ENCODE data around the gene TPK1.
"Not testable (repeated sequence)": the region's sequence is repeated elsewhere in the genome, so short reads cannot be mapped to it uniquely, and the experiment has no call there.

Gene TPK1

DNA sequence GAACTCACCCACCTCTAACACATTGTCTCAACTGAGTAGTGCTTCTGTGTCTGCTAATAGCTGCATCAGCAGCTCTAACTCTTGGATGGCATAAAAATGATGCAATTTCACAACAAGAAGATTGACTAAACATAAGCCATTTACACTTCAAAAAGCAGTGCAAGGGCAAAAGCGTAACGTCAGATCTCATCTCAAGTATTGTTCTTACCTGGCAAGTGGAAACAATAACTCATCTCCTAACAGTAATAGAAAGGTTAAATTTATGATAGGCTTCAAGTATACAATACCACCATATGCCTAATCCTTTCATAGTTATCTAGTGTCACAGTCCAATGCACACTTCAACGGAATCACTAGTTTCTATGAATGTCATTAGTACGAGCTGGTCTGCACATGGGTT is 14.8 kb downstream of the TPK1 start:
- DNase-seq: no peak

DNA sequence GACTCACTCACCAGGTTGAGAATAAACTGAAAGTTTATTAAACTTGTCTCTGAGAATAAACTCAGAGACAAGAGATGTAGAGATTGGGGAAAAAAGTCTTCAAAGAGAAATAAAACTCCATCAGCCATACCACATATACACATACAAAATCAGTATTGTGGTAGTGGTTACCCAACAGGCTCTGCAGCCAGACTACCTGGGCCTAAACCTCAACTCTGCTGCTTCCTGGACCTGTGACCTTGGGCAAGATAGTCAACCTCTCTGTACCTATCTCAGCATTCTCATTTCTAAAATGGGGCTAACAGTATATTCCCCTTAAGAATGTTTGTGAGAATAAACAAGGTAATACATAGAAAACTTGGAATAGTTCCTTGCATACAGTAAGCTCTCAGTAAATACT is 15.3 kb downstream of the TPK1 start:
- DNase-seq: no peak

DNA sequence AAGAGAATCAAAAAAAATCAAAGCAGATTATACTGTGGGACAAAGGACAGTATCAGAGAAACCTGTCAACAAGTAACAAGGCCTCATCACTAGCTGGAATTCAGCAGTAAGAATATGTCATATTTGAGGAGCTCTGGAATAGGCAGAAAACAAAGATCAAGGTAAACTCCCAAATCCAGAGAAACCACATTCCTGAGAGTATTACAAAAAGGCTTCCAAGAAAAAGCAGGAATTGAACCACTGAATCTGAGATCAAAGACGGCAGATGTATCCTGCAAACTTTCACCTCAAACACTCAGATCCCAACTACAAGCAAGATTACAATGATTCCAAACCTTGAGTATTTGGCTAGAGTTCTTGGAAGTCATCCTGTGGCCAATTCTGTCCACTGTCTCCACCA is 16.3 kb downstream of the TPK1 start:
- DNase-seq: no peak

DNA sequence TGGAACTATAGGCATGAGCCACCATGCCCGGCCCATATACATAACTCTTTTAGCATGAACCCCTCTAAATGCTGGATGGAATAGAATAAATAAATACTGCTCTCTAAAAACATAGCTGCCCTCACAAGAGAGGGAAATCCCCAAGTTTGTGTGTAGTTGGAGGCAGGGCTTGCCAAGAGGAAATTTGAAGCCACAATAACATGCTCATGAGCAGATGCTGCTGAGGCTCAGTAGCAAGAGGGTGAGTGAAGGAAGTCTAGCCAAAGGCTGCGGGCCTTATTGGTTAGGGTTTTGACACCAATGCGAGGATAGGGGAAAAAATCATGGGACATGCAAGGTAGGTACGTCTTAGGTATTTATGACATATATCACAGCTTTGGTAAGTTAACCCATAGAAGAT is 17.3 kb downstream of the TPK1 start:
- DNase-seq: no peak

DNA sequence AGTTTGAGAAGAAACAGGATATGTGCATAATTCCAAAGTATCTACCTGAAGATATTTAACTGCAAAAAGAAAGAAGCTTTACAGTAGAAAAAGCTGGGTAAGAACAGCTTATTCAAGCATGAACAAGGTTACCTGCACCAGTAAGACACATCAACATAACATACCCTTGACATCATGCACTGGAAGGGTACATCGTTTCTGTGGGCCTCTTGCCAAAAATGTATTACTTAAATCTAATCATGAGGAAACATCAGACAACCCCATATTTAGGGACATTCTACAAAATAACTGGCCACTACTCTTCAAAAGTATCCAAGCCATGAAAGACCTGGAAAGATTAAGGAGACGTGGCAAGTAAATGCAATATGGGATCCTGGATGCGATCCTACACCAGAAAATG is 18.9 kb downstream of the TPK1 start:
- DNase-seq: no peak

DNA sequence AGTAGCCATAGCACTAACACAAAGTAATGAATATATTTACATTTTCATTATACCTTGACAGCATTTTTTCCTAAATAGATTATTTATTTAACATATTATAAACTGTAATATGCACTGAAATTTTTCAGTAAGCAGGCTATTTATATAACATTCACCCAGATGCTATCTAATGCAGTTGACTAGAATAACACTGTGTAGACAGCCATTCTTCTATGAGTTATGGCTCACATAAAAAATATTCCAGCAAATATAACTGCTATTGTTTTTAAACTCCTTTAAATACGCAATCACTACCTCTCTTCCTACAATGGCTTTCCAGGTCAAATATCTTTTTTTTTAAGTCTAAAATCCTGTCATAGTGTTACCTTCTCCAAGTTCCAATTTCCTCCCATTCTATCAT is 21.6 kb downstream of the TPK1 start:
- no peak for DNase-seq

DNA sequence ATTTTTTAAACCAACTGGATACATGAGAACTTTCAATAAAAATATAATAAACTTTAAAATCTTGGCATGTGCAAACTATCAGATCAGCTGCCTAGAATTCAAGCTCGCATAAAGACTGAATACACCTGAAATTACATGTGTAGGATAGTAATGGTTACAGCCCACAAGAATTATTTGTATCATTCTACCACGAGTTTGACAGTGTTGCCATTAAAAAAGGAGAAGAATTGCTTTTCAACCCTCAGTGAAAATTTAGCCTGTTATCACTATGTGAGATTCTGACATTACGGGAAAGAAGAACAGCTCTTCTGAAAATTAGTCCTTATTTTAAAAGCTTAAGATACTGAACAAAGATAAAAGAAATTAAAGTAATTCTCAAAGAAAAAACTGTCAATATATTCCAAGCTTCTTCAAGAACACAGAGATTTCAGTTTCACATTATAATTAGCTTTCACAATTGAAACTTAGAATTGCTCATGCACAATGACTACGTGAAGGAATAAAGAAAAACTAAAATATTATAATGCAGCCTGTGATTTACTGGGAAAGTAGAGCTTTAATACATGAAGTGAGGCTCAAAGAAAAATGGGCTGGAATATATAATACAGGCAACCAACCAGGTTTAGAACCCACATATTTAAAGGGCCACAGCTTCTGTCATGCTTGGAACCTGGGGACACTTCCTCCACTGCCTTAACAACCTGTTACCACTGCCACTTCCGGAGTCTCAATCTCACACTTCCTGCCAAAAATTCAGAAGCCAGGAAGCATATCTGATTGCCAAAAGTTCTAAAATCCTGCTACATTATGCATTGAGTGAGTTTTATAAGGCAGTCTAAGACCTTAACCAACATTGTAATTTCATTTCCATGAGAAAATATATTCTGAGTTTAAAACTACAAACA is 23.2 kb downstream of the TPK1 start:
- no peak for DNase-seq

DNA sequence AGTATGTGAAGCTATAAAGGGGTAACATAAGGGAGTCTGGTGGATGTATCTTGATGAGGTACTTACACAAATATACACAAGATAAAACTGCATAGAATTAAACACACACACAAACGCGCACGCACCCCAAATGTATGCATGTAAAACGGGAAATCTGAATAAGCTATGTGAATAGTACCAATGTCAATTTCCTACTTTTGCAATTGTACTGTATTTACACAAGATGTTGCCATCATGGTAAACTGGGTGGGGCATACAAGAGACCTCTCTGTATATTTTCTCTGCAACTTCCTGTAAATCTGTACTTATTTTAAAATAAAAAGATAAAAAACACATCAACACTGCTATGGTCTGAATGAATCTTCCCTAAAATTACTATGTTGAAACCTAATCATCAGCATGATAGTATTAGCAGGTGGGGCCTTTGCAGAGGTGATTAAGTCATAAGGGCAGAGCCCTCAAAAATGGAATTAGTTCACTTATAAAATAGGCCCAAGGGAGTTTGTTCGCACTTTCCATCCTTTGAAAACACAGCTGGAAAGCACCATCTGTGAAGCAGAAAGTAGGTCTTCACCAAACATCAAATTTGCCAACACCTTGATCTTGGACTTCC is 30.1 kb downstream of the TPK1 start:
- no peak for DNase-seq

DNA sequence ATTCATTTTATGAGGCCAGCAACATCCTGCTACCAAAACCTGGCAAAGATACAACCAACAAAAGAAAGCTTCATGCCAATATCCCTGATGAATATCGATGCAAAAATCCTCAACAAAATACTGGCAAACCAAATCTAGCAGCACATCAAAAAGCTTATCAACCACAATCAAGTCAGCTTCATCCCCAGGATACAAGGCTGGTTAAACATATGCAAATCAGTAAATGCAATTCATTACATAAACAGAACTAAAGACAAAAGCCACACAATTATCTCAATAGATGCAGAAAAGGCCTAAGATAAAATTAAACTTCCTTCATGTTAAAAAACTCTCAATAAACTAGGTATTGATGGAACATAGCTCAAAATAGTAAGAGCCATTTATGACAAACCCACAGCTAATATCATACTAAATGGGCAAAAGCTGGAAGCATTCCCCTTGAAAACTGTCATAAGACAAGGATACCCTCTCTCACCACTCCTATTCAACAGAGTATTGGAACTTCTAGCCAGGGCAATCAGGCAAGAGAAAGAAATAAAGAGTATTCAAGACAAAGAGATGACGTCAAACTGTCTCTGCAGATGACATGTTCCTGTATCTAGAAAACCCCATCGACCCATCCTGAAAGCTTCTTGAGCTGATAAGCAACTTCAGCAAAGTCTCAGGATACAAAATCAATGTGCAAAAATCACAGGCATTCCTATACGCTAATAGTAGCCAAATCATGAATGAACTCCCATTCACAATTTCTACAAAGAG is 35.0 kb downstream of the TPK1 start:
- not testable (repeated sequence) for DNase-seq

DNA sequence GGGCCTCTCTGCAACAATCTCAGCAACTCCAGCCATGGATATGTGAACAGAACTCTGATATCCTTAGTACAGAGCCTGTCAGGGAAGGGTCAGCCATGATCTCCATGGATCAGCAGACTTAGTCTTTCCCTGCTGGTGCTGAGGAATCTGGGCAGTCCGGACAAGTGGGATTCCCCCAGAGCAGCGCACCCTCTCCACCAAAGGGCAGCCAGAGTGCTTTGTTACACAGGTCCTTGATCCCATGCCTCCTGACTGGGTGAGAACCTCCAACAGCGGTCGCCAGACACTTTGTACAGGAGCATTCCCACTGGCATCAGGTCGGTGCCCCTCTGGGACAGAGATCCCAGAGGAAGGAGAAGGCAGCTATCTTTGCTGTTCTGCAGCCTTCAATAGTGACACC is 38.9 kb downstream of the TPK1 start:
- DNase-seq: no peak

DNA sequence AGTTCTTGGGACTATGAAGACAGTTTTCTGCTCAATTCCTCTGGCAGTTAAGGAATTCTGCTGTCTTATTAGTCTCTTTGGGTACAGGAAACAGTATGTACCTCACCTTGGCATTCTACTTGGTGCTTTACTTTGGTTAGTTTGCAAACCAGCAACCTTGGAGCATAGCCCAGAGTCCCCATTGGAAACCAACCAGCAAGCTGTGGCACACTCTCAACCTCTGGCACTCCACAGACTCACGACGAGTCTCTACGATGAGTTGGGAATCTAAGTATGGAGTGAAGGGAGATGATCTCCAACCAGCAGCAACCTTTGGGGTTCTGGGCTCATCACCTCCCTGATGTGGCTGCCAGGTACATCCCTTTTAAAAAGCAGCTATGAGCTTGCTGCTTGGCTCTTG is 43.8 kb downstream of the TPK1 start:
- no peak for DNase-seq

DNA sequence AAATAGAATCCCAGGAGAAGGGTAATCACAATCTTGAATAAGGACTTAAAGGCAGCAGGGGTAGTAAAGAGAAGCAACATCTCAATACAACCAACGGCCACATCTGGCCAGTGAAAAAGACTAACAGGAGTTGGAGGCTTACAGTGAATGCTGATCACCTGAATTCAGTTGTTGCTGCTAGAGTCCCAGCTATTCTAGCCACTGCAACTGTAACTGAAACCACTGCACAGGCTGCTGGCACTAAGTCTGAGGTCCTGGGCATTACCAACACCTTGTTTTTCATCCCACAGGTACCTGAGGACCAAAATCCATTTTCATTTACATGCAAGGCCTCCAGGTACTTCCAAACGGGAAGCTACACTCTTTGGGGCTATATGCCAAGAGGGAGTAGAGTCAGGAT is 44.4 kb downstream of the TPK1 start:
- DNase-seq: no peak

DNA sequence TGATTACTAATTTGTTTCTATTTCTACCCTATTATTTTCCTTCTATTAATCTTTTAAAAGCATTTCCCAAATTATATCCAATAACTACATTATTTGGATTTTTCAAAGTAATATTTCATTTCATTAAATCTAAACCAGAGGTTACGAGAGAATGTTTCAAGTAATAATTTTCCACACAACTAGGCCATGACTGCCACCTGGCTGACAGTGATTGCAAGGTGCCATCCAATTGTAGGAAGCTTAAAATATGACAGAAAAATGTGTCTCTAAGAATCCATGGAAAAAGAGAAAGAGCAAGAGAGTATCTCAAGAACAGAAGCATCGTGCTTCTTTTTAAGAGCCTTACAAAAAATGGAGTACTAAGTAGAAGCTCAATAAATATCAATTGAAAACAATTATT is 48.7 kb downstream of the TPK1 start:
- peak; percentile 28 for DNase-seq

DNA sequence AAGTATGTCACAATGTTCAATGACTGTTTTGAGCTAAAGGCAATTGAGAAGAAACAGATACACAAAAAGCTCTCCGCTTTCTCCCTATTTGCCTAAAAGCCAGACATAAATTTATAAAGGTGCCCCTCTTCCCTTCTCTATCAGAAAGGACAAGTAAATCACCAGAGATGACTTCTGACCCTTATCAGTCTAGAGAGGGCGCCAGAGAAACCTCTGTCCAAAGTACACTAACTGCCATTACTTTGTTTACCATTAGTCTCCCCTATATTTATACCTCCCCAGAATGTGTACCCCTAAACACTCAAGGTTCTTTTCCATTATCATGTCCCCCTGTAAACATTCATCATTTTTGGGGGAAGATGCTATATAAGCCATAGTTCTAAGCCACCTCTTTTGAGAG is 49.3 kb downstream of the TPK1 start:
- DNase-seq: no peak

DNA sequence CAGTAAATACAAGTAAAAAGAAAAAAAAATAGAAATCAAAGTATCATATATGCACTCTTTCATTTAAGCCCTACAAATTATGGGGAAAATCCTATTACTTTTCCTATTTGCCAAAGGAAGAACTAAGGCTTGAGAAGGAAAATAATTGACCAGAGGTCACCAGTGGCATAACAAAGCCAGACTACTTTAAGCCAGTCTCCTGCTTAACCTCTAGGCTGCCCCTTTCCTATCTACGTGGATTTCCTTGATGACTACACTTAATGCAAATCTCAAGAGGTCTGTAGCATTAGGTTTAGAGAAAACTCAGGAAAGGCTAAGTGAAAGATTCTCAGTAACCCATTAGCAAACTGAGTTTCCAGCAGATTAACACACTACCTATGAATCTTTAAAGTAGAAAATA is 49.8 kb downstream of the TPK1 start:
- no peak for DNase-seq

DNA sequence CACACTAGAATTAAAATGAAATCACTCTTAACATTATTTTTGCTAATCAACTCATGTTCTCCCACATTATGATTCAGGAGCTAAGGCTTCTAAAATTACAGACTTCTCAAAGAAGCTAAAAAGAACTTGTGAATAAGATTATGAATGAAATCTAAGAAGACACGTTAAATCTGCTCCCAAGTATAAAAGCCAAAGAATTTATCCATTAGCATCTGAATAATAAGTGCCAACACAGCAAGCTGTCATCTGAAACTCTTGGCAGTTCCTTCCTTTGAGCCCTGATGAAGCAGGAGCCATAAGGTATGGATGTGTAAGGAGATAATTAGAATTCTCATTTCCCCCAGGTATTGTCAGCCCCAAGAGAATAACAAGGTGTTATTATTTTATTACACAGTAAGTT is 50.3 kb downstream of the TPK1 start:
- no peak for DNase-seq

DNA sequence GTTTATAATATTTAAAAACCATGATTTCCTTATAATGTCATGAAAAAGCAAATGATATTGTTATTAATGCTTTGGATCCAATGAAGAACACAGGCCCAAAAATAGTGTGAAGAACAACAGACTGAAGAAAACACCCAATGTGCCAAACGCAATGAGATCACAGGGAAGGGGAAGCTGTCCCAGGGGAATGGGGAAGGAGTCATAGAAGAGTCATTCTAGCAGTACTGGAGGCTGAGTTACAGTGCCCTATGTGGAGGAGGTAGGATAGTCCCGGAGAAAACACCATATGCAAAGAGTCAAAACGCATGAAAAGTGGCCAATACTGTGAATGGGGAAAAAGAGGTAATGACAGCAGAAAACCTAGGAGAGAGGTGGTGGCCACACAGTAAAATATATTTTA is 50.9 kb downstream of the TPK1 start:
- DNase-seq: no peak

DNA sequence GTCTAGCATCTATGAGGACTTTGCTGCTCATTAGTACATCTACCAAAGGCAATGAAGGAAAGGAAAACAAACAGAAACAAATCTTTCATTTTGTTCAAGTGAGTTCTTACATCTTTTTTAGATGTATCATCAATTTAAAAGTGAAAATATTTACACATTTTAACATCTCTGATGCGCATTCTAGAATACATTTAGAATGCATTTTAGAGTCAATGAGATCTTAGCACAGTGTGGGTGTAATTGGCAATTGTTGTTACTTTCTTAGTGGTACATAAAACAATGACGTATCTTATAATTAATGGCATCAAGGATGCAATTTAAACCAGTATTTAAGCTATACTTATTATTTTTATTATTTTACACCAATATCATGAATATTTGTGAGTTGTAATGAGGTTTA is 51.4 kb downstream of the TPK1 start:
- DNase-seq: no peak

DNA sequence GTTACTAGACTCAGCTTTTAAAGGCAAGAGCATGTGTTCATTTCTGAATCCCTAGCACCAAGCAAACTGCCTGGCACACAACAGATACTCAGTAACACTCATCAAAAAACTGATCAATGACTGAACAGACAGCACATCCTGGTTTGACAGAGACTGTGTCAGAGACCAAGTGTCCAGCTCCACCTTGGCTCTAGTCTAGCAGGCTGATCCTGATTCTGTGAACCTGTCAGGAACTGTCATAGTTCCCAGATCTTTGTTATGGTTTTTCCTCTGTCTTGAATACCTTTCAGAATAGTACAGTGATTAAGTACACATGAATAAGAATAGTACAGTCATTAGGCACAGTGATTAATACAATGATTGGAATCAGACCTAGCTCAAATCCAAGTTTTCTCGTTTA is 53.0 kb downstream of the TPK1 start:
- DNase-seq: no peak

DNA sequence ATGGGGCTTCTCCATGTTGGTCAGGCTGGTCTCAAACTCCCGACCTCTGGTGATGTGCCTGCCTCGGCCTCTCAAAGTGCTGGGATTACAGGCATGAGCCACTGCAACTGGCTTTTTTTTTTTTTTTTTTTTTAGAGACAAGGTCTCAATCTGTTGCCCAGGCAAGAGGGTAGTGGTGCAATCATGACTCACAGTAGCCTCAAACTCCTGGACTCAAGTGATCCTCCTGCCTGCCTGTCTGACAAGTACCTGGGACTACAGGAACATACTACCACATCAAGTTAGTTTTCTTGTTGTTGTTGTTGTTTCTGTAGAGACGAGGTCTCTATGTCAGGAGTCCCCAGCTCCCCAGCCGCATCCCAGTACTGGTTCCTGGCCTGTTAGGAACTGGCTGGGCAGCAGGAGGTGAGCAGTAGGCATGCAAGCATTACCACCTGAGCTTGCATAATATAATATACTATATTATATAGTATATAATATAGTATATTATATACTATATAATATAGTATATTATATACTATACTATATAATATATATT is 55.7 kb downstream of the TPK1 start:
- no peak for DNase-seq

DNA sequence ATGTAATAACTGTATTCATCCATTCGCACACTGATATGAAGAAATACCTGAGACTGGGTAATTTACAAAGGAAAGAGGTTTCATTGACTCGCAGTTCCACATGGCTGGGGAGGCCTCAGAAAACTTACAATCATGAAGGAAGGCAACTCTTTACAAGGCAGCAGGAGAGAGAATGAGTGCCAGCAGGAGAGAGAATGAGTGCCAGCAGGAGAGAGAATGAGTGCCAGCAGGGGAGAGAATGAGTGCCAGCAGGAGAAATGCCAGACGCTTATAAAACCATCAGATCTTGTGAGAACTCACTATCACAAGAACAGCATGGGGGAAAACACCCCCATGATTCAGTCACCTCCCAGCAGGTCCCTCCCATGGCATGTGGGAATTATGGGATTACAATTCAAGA is 58.0 kb downstream of the TPK1 start:
- not testable (repeated sequence) for DNase-seq

DNA sequence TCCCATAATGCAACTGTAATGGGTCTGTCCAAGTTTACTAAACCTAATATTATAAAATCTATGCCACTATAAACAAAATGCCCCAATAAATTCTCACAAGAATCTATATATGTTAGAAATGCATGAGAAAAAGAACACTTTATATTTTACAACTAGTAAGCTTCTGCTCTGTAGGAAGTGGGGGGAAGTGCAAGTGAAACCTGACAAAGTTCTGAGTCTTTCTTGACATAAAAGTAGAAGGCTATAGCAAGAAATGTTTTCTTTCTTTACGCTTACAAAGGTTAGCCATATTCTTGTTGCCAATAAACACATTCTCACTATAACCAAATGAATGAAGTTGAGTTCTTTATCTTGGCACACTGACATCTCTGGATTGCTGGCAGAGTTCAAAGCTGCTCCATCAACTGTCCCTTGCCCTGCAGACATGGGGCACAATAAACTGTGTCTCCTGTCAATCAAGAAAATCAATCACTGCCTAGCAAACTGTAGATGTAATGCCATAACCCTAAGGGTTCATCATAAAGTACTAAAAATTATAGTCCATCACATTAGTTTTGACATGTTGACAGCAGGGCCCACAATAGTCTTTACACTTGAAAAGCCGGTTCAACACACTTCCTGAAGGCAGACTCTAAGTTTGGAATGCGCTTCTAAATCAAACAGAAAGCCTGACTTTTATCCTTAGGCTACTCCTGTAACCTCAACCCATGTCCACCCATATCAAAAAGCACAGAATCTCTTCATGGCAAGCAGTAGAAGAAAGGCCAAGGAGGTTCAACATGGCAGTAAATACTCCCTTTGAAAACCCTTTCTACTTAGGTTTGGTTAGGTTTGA is 58.6 kb downstream of the TPK1 start:
- no peak for DNase-seq

DNA sequence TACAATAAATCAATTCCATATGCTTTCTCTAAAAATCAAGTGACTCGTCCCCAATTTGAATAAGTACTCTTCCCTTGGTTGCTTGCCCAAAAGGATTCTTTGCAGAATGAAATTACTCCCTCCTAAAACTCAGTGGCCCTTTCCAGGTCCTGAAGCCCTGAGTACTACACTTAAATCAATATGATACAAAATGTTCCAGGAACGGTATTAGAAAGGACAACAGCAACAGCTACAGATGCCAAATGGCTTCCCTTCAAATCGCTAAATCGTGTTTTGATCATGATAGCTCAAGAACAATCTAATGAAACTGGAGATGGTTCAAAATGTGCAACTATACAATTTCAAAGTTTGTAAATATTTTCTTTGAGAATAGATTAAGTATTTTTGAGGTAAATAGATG is 59.4 kb downstream of the TPK1 start:
- DNase-seq: no peak
